Stimulated activated CD4-positive, alpha-beta T cell treated with anti-CD3 and anti-CD28 coated beads, Interleukin-12 subunit alpha, Interleukin-12 subunit beta, amount 100 ng/mL, for 24 hours (primary cell): Measurements from ENCODE around the gene MEF2A.
"Not testable (repeated sequence)": the region's sequence is repeated elsewhere in the genome, so short reads cannot be mapped to it uniquely, and the experiment has no call there.

Experiments used
- DNase-seq, 2 experiments: peaks; one replicate each; pipeline ENCODE4 v3.0.0-alpha.2; 2020; ENCODE audit warnings: low read depth in 2 of 2

MEF2A gene

GRCh38 chr15:99645951-99646350 lies 80.2 kb downstream of the MEF2A start:
- DNase-seq, result no peak

GRCh38 chr15:99651023-99651807 lies 85.4 kb downstream of the MEF2A start:
- DNase-seq, result no peak

GRCh38 chr15:99656205-99656604 lies 90.4 kb downstream of the MEF2A start:
- no peak for DNase-seq

GRCh38 chr15:99657996-99658395 lies 92.2 kb downstream of the MEF2A start:
- no peak for DNase-seq

GRCh38 chr15:99662903-99663302 lies 97.1 kb downstream of the MEF2A start:
- no peak for DNase-seq

- not testable (repeated sequence) for DNase-seq
Measured at GRCh38 chr15:99666073-99666472, 100.3 kb downstream of the MEF2A start.

DNA sequence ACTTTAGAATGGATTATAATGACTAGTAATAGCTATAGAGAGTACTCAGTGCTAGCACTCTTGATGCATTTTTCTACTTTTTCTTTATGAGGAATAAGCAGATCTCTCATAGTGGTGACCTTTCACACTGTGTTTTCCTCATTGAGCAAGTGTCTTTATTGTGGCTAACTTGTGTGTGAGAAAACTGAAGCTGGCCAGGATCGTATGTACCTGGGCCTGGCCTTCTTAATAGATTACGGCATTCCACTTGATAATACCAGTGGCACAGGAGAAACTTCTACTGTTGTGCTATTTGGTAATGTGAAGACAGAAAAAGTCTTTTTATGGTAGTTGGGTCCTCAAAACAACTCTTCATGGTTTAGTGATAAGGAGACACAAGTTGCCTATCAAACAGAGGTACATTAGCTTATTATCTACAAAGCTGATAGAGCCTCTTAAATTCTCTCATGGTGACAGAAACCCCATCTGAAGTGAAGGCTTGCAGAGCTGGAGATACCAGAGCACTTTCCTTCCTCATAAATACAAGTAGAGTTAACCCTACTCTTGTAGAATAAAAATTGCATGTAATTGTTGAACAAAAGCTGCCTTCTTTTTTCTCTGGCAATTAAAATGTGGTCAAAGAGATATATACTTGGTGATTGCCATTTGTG lies 102.9 kb downstream of the MEF2A start:
- no peak for DNase-seq

- no peak for DNase-seq
Measured at GRCh38 chr15:99669250-99669649, 103.5 kb downstream of the MEF2A start.

DNA sequence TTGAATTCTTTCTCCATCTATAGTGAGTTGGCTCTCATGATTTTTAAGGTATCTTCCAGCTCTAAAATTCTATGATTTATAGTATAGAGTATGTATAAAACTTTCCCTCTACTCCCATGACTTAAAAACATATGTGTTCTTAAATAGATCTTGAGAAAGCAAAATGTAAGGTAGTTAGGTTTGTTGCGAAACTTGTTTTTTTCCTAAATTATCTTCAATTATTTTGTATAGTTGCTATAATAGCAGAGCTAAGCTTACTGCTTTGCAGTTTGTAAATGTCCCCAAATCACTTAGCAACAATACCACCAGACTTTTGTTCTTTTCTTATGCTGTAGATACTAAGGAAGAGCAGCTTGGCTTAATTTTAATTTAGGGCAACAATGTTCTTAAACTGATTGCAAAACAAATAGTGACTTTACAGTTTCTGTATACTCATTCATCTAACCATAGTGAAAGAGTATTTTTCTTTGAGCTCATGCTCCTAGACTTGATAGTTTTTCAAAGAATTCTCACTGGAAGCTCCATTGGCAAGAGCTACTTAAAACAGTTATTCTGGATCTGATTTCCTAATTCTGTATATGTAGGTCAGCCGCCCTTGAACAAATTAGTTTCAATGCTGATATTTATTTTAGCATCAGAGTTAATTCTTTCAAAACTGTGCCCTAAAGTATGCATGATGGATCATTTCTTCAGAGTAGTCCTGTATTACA lies 106.3 kb downstream of the MEF2A start:
- DNase-seq, result no peak

DNA sequence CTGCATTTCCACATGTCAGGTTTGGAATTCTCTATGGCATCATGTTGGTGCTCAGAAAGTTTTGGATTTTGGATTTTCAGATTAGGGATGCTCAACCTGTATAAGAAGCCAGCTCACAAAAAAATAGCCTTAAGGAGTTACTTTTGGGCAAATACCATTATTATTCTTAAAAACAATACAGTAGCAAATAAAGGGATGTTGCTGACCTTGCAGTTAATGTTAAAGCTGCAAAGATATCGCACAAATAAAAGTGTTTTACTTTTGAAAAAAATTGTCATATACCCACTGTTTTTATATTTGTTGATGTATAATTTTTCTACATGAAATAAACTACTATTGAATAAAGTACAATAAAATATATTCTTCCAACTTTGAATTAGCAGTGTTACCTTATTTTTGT lies 107.3 kb downstream of the MEF2A start:
- no peak for DNase-seq

GRCh38 chr15:99674279-99674678 lies 108.5 kb downstream of the MEF2A start:
- DNase-seq, result no peak

GRCh38 chr15:99677540-99678134 lies 111.9 kb downstream of the MEF2A start:
- no peak for DNase-seq

GRCh38 chr15:99680276-99680675 lies 114.5 kb downstream of the MEF2A start:
- DNase-seq, result no peak

GRCh38 chr15:99681990-99682389 lies 116.2 kb downstream of the MEF2A start:
- no peak for DNase-seq

DNA sequence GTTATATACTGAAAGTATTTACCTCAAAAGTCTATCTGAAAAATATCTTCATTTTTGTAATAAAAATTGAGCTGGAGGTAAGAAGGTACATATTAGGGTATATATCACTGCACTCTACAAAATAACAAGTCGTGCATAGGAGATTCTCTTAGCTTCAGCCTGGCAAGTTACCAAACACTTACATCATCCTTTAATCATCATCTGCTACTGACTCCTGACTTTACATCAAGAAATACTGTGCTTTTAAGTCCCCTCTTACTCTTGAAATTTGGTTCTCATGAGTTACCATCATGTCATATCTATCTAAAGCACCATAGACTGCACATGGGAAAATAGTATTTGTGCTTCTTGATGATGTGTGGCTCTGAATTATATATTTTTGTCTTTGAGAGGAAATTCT lies 116.7 kb downstream of the MEF2A start:
- no peak for DNase-seq

DNA sequence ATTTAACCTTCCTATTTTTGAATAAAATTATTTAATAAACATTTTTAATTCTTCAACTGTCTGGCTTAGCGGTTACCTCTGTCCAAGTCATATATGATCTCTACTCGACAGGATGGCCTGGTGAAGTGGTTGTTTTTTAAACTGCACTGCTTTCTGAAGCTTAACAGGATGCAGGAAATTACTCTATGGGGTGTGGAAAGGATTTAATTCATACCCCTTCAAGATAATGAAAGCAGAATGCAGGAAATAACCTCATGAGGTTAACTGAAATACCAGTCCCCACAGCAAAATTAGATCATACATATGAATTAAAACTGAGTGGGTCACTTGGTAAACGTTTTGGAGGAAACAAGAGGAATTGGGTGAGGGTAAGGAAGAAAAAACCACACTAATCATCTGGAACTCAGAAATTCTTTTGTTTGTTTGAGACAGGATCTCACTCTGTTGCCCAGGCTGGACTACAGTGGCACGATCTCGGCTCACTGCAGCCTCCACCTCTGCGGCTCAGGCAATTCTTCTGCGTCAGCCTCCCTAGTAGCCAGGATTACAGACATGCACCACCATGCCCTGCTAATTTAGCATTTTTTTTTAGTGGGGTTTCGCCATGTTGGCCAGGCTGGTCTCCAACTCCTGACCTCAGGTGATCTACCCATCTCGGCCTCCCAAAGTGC lies 117.4 kb downstream of the MEF2A start:
- DNase-seq, result no peak

DNA sequence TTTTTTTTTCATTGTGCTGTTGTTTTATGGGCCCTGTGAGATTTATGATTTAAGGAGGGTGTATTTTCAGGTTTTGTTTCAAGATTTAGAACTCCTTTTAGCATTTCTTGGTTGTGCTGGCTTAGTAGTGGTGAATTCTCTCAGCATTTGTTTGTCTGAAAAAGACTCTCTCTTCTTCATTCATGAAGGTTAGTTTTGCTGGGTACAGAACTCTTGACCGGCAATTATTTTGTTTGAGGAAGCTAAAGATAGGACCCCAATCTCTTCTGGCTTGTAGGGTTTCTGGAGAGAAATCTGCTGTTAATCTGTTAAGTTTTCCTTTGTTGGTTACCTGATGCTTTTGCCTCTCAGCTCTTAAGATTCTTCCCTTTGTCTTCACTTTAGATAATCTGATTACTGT lies 120.5 kb downstream of the MEF2A start:
- DNase-seq, result no peak

DNA sequence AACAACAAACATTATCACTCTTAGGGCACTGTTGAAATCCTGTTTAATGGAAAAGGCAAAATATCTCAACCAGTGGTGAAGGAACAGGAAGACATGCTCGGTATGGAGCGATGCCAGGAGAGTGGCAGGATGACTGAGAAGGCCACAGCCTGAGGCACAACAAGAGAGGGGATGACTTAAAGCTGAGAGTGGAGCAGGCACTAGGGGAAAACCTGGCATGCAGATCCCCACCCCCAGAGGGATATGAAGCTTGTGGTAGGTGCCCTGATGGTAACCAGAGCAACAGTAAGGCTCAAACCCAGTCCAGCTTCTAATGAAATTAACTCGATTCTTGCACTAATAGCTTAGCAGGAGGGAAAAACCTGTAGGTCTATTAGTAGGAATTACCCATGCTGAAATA lies 127.0 kb downstream of the MEF2A start:
- no peak for DNase-seq

GRCh38 chr15:99696096-99696495 lies 130.3 kb downstream of the MEF2A start:
- DNase-seq, result no peak

DNA sequence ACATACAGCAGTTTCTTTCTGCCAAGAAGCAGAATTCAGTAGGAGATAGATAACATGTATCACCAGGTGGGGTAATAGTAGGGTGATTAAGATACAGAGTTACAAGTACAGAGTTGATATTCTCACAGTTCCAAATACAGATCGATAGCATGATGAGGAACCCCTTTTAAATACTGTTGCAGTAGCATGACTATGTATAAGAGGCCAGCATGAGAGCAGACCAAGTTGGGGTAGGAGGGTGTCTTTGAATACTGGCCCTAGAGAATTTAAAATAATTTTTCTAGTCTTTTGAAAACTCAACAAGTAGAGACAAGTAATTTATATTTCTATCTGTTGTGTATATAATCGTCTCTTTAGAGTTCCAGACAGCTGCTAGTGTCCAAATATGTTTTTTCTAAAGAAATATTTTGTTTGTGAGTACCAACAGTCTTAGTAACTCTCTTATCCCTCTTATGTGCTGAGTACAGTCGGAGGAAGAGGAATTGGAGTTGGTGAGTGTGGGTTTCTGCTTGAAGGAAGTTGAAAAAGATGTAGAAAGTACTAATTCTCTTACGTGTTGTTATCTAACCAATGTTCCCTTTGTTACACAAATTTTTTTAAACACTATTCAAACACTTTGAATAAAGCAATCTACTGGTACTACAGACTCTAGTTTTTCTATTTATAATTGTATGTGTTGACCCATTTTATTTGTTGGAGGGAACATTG lies 137.3 kb downstream of the MEF2A start:
- DNase-seq, result no peak
